ENCODE measurements around the gene SUMF2. TPM values are rescaled to one million over a fixed set of nuclear protein-coding genes. Genes with fewer than 3 reads are reported as not detected.
"Not testable (repeated sequence)": the region's sequence is repeated elsewhere in the genome, so short reads cannot be mapped to it uniquely, and the experiment has no call there.

Gene SUMF2
- total RNA-seq, 2 donors from 2014 or later = 112 to 113 TPM

GRCh38 chr7:56079450-56080185 is 15.5 kb downstream of the SUMF2 start:
- H3K9me3 ChIP-seq (ENCODE audit: control insufficient read depth, low read length, poor library complexity, severe bottlenecking) = no peaks in the 10 kb centered on the region
- no peaks in the 10 kb centered on the region for H3K27me3 Mint-ChIP-seq
- no peaks in the 10 kb centered on the region for H3K4me1 Mint-ChIP-seq
- no peaks in the 10 kb centered on the region for H3K36me3 Mint-ChIP-seq (ENCODE audit: low read depth)
- peak overlapping the region; percentile 66 for H3K4me3 Mint-ChIP-seq
- ATAC-seq (no peak), DNase-seq (no peak)
- peak overlapping the region; percentile 60 for H3K27ac Mint-ChIP-seq

GRCh38 chr7:56080726-56081435 is 16.8 kb downstream of the SUMF2 start:
- H3K9me3 ChIP-seq (ENCODE audit: control insufficient read depth, low read length, poor library complexity, severe bottlenecking); H3K4me3 Mint-ChIP-seq; H3K36me3 Mint-ChIP-seq (ENCODE audit: low read depth); DNase-seq; ATAC-seq; H3K27me3 Mint-ChIP-seq; H3K4me1 Mint-ChIP-seq: not testable (repeated sequence)
- H3K27ac Mint-ChIP-seq = peak overlapping the region; percentile 21

GRCh38 chr7:56081626-56082340 is 17.7 kb downstream of the SUMF2 start:
- no peak for ATAC-seq
- no peak overlapping the region for H3K4me3 Mint-ChIP-seq
- no peak overlapping the region for H3K27ac Mint-ChIP-seq
- no peak for DNase-seq
- no peaks in the 10 kb centered on the region for H3K36me3 Mint-ChIP-seq (ENCODE audit: low read depth)
- H3K4me1 Mint-ChIP-seq = no peaks in the 10 kb centered on the region
- no peaks in the 10 kb centered on the region for H3K9me3 ChIP-seq (ENCODE audit: control insufficient read depth, low read length, poor library complexity, severe bottlenecking)
- H3K27me3 Mint-ChIP-seq = no peaks in the 10 kb centered on the region

GRCh38 chr7:56083150-56083785 is 19.2 kb downstream of the SUMF2 start:
- H3K9me3 ChIP-seq (ENCODE audit: control insufficient read depth, low read length, poor library complexity, severe bottlenecking) = no peaks in the 10 kb centered on the region
- Mint-ChIP-seq H3K4me3 (no peak overlapping the region), H3K27ac (no peak overlapping the region), H3K4me1 (no peaks in the 10 kb centered on the region), H3K27me3 (no peaks in the 10 kb centered on the region), H3K36me3 (ENCODE audit: low read depth) (no peaks in the 10 kb centered on the region)
- ATAC-seq (no peak), DNase-seq (no peak)

GRCh38 chr7:56086761-56087160 is 22.7 kb downstream of the SUMF2 start:
- Mint-ChIP-seq H3K4me3 (no peak overlapping the region), H3K4me1 (peaks cover 2% of the 10 kb centered on the region)

GRCh38 chr7:56087445-56087844 is 23.4 kb downstream of the SUMF2 start:
- ATAC-seq (no peak), DNase-seq (no peak)
- no peaks in the 10 kb centered on the region for H3K27me3 Mint-ChIP-seq
- peaks cover 2% of the 10 kb centered on the region for H3K4me1 Mint-ChIP-seq
- H3K4me3 Mint-ChIP-seq = no peak overlapping the region
- H3K27ac Mint-ChIP-seq = no peak overlapping the region
- no peaks in the 10 kb centered on the region for H3K9me3 ChIP-seq (ENCODE audit: control insufficient read depth, low read length, poor library complexity, severe bottlenecking)
- H3K36me3 Mint-ChIP-seq (ENCODE audit: low read depth) = no peaks in the 10 kb centered on the region

More at GRCh38 chr7:56086761-56087160, 22.7 kb downstream of the SUMF2 start:
- DNase-seq (no peak), ATAC-seq (no peak)
- no peaks in the 10 kb centered on the region for H3K36me3 Mint-ChIP-seq (ENCODE audit: low read depth)
- H3K27ac Mint-ChIP-seq = no peak overlapping the region
- H3K27me3 Mint-ChIP-seq = no peaks in the 10 kb centered on the region
- H3K9me3 ChIP-seq (ENCODE audit: control insufficient read depth, low read length, poor library complexity, severe bottlenecking) = no peaks in the 10 kb centered on the region

- Mint-ChIP-seq H3K36me3 (ENCODE audit: low read depth) (no peaks in the 10 kb centered on the region), H3K4me1 (peaks cover 2% of the 10 kb centered on the region), H3K4me3 (no peak overlapping the region), H3K27ac (peak overlapping the region; percentile 90), H3K27me3 (no peaks in the 10 kb centered on the region)
- ATAC-seq (no peak), DNase-seq (no peak)
- no peaks in the 10 kb centered on the region for H3K9me3 ChIP-seq (ENCODE audit: control insufficient read depth, low read length, poor library complexity, severe bottlenecking)
These were observed 27.5 kb downstream of the SUMF2 start for GRCh38 chr7:56091591-56091990.

- H3K4me1 Mint-ChIP-seq, ATAC-seq: not testable (repeated sequence)
These were observed 28.3 kb downstream of the SUMF2 start for GRCh38 chr7:56092388-56092787.

GRCh38 chr7:56092789-56093531 is 28.9 kb downstream of the SUMF2 start, which contains the start of gene PHKG1:
Gene PHKG1, minus strand, starts transcription at chr7:56092952. Its CDS starts 4,011 bp downstream, at chr7:56088941.
- Mint-ChIP-seq H3K27me3 (no peaks in the 10 kb centered on the region), H3K4me3 (no peak within 1 kb of the TSS), H3K27ac (peak within 1 kb of the TSS; percentile 54), H3K4me1 (peaks cover 2% of the 10 kb centered on the region), H3K36me3 (ENCODE audit: low read depth) (no peaks in the 10 kb centered on the region)
- no peak for DNase-seq
- no peaks in the 10 kb centered on the region for H3K9me3 ChIP-seq (ENCODE audit: control insufficient read depth, low read length, poor library complexity, severe bottlenecking)
- ATAC-seq = peak; percentile 14

More at GRCh38 chr7:56092388-56092787, 28.3 kb downstream of the SUMF2 start:
- not testable (repeated sequence) for H3K9me3 ChIP-seq (ENCODE audit: control insufficient read depth, low read length, poor library complexity, severe bottlenecking); H3K4me3 Mint-ChIP-seq; H3K27me3 Mint-ChIP-seq; DNase-seq; H3K36me3 Mint-ChIP-seq (ENCODE audit: low read depth)
- peak overlapping the region; percentile 19 for H3K27ac Mint-ChIP-seq

- H3K27me3 Mint-ChIP-seq = no peaks in the 10 kb centered on the region
- peaks cover 2% of the 10 kb centered on the region for H3K4me1 Mint-ChIP-seq
- DNase-seq (no peak), ATAC-seq (no peak)
- no peaks in the 10 kb centered on the region for H3K9me3 ChIP-seq (ENCODE audit: control insufficient read depth, low read length, poor library complexity, severe bottlenecking)
- no peak overlapping the region for H3K4me3 Mint-ChIP-seq
- H3K27ac Mint-ChIP-seq = no peak overlapping the region
- H3K36me3 Mint-ChIP-seq (ENCODE audit: low read depth) = peaks cover 2% of the 10 kb centered on the region
These were observed 33.6 kb downstream of the SUMF2 start for GRCh38 chr7:56097700-56098099.

GRCh38 chr7:56098187-56099008 is 34.3 kb downstream of the SUMF2 start:
- not testable (repeated sequence) for H3K9me3 ChIP-seq (ENCODE audit: control insufficient read depth, low read length, poor library complexity, severe bottlenecking); H3K4me3 Mint-ChIP-seq; H3K4me1 Mint-ChIP-seq; H3K27me3 Mint-ChIP-seq; DNase-seq; H3K36me3 Mint-ChIP-seq (ENCODE audit: low read depth); ATAC-seq; H3K27ac Mint-ChIP-seq

GRCh38 chr7:56099653-56100052 is 35.6 kb downstream of the SUMF2 start:
- H3K9me3 ChIP-seq (ENCODE audit: control insufficient read depth, low read length, poor library complexity, severe bottlenecking) = no peaks in the 10 kb centered on the region
- DNase-seq (no peak), ATAC-seq (no peak)
- peaks cover 2% of the 10 kb centered on the region for H3K36me3 Mint-ChIP-seq (ENCODE audit: low read depth)
- no peak overlapping the region for H3K4me3 Mint-ChIP-seq
- H3K27ac Mint-ChIP-seq = no peak overlapping the region
- peaks cover 2% of the 10 kb centered on the region for H3K4me1 Mint-ChIP-seq
- H3K27me3 Mint-ChIP-seq = no peaks in the 10 kb centered on the region

All from T-helper 17 cell (primary cell).